Epithelial cell of esophagus (primary cell): ENCODE results near the gene CFAP300.

Experiments
- DNase-seq: peaks from one replicate; pipeline ENCODE4 v3.0.0; 2010; ENCODE audit warnings: low read depth
- H3K4me3 ChIP-seq: 2 replicates; pipeline ENCODE4 v1.5.1; 2011; ENCODE audit warnings: mild to moderate bottlenecking, low read length, control low read depth
- CTCF ChIP-seq: IDR thresholded peaks from 2 replicates; pipeline ENCODE4 v1.5.1; 2011; ENCODE audit warnings: low read depth, mild to moderate bottlenecking, low read length, control low read depth, inconsistent platforms; ENCODE audit not compliant: insufficient read depth; ENCODE audit errors: missing control alignments

Gene CFAP300

DNA sequence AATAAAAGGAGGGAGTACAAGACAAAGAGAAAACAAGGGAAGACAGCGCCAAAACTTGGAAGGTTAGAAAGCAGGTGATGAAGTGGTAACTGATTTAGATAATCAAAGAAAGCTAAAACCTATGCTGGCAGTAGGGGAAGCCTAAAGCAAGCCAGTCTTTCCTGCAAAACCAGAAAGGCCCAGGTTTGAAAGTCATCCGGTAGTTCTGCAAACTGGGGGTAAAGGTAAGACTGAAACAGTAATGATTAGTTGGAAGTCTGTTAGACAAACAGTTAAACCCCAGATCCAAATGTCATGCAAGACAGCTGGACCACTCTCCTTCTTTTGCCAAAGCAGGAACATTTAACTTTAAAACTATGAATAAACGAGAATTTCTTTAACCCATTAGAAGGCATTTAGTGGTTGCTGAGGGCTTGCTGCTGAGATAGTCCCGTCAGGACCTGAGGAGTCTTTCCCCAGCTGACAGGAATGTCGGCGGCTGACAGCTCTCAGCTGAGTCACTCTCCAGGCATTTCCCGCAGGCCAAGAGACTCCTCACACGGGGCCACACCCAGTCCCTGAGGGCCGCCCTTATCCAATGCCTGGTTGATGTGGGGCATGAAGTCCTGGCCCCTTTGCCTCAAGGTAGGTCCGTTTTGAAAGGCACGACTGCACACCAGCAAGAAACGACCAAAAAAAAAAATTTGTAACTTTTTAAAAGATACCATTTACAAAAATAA, 36.3 kb upstream of the CFAP300 start:
- DNase-seq, result peak; percentile 95
- no peak for TF ChIP-seq CTCF
- no peak overlapping the region for H3K4me3 ChIP-seq

- DNase-seq, result no peak
- no peak for TF ChIP-seq CTCF
- no peak overlapping the region for H3K4me3 ChIP-seq
Measured at GRCh38 chr11:102012946-102013345, 34.3 kb upstream of the CFAP300 start.

- DNase-seq, result no peak
- no peak for TF ChIP-seq CTCF
- H3K4me3 ChIP-seq, result no peak overlapping the region
Measured at GRCh38 chr11:102014756-102015155, 32.5 kb upstream of the CFAP300 start.

DNA sequence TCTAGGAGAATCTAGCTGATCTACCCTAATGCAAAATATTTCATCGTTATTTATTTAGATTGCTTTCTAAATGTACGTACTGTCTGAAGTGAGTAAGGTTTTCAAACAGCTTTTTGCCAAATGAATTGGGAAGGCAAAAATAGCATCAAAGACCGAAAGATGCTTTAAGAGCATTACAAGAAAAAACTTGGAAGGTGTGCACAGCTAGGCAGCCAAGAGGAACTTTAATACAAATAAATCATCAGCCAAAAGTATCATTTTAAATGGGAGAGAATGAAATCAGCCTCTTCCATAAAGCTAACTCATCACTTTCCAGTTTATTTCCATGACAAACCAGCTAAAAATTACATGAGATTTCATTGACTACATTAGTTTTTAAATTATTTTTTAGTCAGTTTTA, 30.2 kb upstream of the CFAP300 start:
- no peak for TF ChIP-seq CTCF
- H3K4me3 ChIP-seq, result no peak overlapping the region
- DNase-seq, result no peak

GRCh38 chr11:102026217-102026616, 21.0 kb upstream of the CFAP300 start:
- peak; percentile 22 for DNase-seq
- TF ChIP-seq CTCF, result no peak
- no peak overlapping the region for H3K4me3 ChIP-seq

- no peak for TF ChIP-seq CTCF
- DNase-seq, result peak; percentile 16
- no peak overlapping the region for H3K4me3 ChIP-seq
Measured at GRCh38 chr11:102026959-102027358, 20.3 kb upstream of the CFAP300 start.

DNA sequence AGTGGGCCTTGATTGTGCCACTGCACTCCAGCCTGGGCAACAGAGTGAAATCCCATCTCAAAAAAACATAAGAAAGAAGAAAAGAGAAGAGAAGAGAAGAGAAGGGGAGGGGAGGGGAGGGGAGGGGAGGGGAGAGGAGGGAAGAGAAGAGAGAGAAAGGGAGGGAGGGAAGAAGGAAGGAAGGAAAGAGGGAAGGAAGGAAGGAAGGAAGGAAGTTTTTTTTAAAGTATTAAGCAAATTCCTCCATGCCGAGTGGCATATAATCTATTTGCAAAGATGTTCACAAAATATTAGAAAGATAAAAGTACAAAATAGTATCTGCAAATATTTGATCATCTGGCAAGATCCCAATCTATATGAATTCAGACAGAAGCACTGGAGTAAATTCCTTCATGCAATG, 10.5 kb upstream of the CFAP300 start:
- no peak for DNase-seq
- no peak for TF ChIP-seq CTCF
- no peak overlapping the region for H3K4me3 ChIP-seq
